GM11168 (cell line): ENCODE data around the gene GRIN2A.
"Not testable (repeated sequence)": the region's sequence is repeated elsewhere in the genome, so short reads cannot be mapped to it uniquely, and the experiment has no call there.

Experiments
- in situ Hi-C: fragments of 300-500 bp; cut with MboI; formaldehyde crosslinking; loops from one replicate; pipeline ENCODE4 v1.12.0; 2022; ENCODE audit warnings: low sequenced_read_pairs; ENCODE audit not compliant: unreplicated experiment

The GRIN2A gene

DNA sequence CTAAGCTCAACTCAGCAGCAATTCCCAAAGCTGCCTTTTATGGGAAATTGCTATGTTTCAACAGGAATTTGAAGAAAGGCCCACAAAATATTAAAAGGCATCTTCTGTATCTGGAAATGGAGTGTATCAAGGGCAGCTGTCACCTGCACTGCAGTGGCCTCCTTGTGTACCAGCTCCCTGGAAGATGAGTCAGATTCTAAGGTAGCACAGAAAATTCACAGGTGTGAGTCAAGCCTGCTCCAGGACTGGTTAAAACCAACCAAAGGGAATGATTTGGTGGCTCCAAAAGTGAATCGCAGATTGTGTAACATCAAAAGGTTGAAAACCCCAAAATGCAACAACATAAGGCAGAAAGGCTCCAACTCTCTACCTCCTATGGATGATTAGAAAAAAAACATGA is 296.4 kb downstream of the GRIN2A start:
- in situ Hi-C loops = no loop called here

DNA sequence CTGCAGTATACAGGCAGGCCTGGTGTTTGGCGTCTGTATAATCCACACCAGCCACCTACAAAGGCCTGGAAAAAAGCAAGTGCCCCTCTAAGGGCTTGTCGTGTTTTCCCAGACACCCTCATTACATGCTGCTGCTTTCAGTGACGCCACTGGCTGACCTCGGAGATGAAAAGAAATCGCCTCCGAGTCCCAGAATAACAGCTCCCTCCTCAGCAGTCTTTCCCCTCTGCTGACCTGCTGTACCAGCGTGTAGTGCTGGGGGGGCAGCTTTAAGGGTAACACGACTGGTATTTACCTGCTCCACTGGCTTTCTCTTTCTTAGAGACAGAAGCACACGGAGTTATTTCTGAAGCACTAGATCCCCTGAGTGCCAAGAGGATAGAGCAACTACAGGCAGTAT is 296.8 kb downstream of the GRIN2A start:
- in situ Hi-C loops = no loop called here

DNA sequence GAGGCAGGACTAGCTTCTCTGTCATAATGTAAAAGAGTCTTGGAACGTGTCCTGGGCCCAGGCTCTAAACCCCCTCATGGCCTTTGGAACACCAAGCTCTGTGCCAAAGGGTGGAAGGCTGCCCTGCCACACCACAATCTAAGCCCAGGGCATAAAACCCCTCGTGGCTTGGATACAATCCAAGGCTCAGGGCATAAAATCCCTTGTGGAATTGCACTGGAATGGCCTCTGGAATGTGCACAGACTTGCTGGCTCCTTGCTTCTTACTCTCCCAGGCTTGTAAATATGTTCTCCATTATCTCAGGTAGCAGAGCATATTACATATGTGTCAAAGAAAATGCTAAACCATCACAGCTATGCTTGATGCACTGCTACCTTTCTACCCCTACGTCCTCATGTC is 306.2 kb downstream of the GRIN2A start:
- in situ Hi-C loops = not testable (repeated sequence)

DNA sequence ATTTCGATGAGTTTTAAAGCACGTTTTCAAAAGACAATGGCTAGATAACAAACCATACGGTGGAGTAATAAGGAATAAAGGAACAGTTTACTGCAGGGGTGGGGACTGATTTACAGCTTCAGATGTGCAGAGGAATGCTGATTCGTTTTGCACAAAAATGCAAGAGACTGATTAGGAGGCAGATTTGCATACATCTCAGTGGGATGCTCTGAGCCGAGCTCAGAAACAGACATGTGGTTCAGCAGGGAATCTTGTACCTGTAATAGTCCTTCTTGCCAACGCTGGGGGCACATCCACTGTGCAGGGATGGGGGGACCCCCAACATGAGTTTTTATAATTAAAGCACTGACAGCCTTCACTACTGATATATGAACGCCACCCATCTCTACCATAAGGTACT is 308.0 kb downstream of the GRIN2A start:
- in situ Hi-C loops = no loop called here

DNA sequence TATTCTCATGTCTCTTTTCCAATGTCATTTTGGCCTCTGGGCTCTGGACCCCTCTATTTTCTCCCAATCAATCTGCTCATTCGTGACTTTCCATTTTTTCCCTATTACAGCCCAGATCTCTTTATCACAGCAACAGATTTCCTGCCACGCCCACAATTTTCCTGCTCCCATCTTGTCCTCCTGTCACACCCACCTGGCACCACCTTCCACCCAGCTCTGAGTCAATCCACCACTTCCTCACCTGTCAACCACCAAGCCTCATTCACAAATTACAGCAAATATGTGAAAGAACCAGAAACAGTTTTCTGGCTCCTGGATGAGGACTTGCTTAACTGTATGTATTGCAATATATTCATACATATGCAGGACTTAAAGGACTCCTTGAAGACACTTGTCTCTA is 311.3 kb downstream of the GRIN2A start:
- in situ Hi-C loops = no loop called here

DNA sequence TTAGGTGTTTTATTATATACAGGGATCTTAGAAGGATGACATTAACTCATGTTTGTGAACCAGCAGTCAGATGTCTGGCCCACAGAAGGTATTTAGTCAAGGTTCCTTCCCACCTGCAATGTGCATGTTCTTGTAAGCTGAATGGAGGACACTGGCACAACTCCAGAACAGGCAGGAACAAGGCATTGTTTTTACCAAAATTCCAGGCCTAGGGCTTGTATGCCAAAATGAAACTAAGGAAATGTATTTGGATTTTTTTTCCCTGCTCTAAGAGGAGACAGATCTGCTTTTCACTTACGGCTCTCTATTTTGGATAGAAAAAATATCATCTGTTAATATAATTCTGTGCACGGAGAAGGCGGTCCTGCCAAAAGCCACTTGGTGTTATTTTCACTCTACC is 312.5 kb downstream of the GRIN2A start:
- in situ Hi-C loops = no loop called here

DNA sequence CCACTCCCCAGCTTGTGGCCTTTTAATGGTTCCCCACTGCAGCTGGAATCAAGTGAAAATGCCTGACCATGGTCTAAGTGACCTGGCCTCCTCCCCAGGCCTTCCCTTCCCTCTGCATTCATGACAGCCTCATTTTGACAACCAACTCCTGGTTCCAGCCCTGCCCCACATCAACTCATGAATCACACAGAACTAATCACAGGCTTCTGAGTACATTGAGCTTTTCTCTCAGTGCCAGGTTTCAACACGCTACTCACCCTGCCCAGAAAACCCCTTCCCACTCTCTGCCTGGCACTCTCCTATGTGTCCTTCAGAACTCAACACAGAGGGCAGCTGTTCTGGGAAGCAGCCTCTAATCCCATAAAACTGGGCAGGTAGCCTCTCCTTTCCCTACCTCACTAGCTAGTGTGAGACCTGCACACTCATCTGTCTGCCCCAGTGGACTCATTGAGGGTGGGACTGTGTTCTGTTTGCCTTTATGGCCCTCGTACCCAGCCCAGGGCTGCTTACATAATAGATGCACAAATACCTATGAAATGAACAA is 313.6 kb downstream of the GRIN2A start:
- in situ Hi-C loops = no loop called here

DNA sequence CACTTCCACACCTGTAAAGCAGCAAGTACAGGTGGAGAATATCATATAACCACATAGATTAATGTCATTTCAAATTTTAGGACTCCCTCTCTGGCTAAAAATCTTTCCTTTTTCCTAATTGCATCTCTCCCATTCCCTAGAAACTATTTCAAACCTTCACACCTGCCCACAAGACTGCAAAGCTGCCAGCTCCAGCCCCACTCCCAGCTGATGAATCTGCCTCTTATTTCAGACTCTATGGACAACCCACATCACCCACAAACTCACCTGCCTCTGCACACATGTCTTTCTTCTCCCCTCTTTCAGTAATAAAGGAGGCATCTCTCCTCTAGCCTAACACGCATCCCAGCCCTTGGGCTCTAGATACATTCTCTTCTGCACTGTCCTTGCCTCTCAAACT is 315.1 kb downstream of the GRIN2A start:
- in situ Hi-C loops = no loop called here

DNA sequence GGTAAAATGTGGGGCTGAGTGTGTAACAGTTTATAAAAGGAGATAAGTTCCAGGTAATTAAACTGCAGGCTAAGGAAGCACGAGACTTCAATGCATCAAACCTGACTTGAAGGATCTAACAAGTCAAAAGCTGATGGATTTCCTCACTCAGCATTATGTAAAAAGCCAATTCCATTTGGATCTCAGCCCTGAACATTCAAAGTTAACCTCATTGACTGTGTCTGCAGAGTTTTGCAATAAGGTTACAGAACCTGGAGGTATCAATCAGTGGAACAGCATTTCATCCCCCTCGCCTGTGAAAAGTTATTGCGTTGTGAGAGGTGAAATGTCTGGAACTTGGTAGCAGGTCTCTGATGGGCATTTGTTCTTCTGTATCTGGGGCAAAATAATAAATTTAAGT is 317.8 kb downstream of the GRIN2A start:
- in situ Hi-C loops = no loop called here

DNA sequence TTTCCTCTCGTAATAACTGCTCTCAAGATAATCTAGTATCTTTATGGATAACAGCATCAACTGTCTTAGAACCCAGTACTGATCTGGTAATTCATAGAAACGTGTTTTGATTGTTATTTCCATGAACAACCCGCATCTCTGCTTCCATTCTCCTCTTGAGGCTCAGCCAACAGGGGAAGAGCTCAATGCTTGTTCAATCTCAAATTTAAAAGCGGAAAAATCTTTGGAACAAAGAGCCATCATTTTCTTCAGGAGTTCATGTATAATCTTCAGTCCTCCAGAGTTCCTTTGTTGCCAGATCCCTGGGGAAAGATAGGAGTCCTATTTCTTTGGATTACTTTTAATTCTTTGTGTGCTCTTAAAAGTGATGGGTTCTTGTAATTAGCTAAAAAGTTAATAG is 319.9 kb downstream of the GRIN2A start:
- in situ Hi-C loops = no loop called here

DNA sequence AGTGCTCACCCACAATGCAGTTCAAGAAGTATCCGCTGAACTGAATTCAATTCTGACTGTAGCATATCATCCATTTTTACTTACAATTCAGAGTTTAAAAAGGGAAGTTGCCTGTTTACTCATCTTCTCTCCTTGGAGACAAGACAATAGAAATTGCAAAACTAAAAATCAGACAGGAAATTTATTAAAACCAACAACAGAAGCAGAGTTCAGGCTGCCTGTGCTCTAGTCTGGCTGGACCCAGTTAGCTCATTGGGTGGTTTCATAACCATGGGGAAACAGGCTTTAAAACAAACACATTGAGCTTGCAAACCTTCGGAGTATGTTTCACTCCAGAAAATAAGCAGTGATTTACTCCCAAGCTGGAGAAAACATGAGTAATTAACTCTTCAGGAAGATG is 321.4 kb downstream of the GRIN2A start:
- in situ Hi-C loops = no loop called here

DNA sequence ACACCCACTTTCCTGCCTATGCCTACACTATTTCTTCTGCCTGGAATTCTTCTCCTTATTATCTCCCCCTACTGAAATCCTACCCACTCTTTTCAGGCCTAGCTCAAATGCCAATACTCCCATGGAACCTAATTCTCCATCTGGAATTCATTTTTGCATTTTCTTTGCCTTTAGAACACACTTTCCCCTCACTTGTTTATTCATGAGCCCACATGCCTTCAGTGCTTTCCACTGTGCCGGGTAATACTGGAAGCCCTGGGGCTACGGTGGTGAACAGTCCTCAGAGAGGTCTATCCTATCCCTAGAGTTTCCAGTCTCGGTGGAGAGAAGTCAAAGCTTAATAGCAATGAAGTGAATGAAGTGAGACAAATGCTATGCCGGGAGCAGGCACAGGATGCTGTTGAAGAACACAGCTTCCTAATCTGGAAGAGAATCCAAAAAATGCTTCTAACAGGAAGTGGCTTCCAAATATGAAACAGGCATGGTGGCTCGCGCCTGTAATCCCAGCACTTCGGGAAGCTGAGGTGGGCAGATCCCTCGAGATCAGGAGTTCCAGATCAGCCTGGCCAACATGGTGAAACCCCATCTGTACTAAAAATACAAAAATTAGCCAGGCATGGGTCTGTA is 322.4 kb downstream of the GRIN2A start:
- in situ Hi-C loops = no loop called here

DNA sequence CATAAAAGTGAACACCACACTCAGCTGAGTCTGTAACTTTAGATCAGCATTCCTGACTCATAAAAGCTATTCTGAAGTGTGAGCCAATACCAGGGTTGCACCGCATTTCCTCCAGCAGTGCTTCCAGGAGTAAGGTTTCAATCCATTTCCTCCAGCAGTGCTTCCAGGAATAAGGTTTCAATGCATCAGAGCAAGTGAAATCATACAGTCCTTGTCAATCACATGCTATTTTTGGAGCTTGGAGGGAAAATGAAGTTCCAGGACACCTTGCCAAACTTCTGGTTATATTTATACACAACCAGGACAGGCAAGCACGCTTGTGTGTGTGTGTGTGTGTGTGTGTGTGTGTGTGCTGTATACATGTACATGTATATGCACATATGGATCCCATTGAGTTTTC is 327.6 kb downstream of the GRIN2A start:
- in situ Hi-C loops = no loop called here

DNA sequence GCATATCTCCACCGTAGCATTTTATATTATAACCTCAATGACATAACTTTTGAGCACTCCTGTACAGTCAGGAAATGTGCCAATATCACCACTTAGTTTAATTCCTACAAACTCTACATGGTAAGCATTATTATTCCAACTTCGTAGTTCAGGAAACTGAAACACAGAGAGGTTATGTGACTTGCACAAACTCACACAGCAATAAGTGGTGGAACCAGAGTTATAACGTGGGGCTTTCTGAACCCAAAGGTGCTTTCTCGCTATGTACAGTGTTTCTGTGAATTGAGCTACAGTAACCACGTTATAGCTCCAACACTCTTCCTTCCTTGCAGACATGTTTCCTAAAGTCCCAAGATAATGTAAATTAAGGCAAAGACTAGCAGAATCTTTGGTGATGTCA is 330.2 kb downstream of the GRIN2A start:
- in situ Hi-C loops = no loop called here

DNA sequence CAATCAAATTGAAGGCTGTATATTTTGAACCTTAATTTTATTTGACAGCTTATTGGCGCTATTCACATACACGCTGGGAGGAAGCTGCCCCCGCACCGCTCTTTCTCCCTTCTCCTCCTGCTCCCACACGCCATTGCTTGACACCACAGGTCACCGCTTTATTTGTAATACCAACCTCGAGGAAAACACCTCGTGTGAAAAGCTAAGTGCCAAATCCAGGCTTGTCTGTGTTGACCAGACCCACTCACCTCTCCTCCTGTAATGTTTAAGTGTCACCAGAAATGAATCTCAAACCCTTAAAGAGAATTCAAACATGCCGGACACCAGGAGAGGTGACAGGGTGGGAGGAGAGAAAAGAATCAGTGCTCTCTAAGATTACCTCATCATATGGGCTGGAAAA is 331.4 kb downstream of the GRIN2A start:
- in situ Hi-C loops = no loop called here

DNA sequence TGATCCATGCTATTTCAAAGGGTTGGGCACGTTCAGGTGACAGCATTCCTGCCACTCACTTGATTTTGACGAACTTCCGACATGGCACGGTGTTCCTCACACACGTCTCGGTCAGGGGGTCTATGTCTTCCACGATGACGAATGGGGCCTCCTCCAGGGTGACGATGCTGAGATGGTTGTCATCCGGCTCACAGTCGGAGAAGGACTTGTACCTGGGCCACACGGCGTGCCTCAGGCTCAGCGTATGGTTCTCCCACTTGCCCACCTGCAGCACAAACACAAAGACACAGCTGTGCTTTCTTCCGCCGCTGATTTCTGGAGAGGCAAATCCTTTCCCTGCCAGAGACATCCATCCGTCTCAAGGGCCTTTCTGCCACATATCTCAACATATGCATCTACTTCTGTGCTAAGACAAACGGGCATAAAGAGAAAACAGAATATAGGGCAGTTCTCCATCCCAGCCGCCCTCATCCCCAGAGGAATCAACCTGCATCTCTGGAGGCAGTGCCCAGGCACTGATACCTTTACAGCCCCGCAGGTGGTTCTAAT is 332.5 kb downstream of the GRIN2A start:
- in situ Hi-C loops = no loop called here

DNA sequence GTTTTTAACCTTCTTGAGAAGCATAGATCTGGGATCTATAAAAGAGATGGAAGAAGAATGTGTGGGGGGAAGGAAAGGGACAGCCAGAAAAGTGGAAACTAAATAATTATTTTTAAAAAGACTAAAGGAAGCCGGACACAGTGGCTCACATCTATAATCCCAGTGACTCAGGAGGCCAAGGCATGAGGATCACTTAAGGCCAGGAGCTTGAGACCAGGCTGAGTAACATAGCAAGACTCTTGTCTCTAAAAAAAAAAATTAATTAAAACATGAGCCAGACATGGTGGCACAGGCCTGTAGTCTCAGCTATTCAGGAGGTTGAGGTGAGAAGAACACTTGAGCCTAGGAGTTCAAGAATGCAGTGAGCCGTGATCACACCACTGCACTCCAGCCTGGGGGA is 335.1 kb downstream of the GRIN2A start:
- in situ Hi-C loops = no loop called here

DNA sequence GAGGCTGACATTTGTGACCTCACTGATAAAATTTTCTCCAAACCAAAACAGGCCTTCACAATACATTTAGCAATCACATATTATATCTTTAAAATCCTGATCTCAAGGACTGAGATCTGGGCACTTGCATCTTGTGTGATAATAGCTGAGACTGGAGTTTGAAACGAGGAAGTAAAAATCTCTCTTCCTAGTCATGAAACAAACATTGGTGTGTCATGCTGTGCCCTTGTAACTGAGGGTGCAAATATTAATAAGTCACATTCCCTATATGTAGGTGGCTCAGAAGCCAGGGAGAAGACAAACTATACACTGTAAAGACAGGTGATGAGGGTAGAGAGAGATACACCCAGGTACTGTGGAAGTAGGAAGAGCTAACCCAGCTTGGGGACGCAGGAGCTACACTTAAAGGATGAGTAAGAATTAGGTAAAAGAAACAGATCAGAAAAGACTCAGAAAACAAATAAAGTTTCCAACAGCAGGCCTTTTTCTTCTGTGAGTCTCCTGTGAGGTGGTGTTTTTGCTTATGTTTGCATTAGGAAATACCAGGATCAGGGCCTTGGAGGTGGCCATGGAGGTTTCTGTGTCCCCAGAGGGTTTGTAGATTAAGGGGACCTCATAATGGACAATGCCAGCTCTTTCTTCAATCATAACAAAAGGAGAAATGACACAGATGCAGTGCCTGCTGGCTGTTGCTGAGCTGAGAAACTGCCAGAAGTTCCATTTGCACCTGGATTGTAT is 335.7 kb downstream of the GRIN2A start:
- in situ Hi-C loops = no loop called here

DNA sequence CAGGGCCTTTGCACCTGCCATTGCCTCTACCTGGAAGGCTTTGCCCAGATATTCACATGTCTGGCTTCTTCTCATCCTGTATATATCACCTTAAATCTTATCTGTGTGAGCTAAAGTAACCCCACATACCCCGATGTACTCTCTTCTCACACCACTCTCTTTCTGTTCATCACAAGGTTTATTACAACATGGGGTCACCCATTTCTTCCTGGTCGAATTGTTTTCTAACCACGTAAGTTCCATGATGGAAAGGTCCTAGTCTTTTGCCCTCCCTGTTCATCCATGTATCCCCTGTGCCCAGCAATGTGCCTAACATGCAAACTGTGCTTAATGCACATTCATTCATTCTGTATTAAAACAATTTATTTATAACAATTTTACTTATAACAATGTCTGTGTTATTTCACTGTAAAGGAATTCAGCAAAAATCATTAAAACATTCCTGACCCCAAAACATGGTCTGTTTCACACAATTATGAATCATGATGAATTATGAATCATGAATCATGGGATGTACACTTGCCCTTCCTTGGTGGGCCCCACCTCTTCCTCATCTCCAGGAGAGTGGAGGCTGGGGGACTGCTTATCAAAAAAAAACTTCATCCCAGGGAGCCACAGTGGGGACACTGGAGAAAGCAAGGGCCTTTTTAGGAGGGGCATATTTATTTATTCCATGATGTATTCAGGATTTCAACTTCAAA is 336.4 kb downstream of the GRIN2A start:
- in situ Hi-C loops = no loop called here

DNA sequence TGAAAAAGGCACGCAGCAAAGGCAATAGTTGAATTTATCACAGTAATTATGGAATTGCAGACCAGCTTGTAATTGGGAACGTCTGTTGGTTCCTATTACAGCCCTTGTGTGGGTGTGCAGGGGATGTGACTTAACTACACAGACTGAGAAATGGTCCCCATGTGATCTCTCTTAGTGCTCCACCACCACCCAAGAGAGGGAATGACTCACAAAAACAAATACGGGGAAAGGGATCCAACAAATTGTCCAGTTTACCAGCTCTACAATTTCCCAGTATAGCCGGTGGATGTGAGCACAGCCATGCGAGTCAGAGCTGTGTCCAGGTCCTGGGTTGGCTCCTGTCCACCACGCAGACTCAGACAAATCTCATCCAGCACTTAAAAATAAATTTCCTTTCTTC is 337.9 kb downstream of the GRIN2A start:
- in situ Hi-C loops = no loop called here

DNA sequence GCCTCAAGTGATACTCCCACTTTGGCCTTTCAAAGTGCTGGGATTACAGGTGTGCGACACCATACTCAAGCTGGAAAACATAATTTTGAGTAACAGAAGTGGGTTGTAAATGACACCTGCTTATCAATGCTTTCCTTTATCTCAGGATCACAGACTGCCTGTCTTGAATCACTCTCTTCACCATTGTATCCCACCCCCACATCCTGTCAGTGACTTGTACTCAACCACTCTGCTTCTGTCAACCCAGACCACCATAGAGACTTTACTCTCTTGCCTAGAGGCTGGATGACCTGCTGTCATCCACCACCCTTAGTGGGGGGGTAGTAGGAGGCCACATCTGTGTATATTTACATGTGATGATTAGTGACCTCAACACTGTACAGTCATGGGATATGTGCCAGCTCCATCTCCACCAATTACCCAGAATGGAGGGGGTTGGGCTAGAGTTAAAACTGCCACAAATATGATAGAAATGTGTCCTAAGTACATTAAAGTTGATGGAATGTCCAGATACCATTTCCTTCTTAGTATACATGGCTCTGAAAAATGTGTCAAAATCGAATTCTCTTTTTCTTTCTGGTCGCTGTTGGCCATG is 338.7 kb downstream of the GRIN2A start:
- in situ Hi-C loops = no loop called here
